ENCODE results near the gene SOD2. TPM values are rescaled to one million over a fixed set of nuclear protein-coding genes. Genes with fewer than 3 reads are reported as not detected.
"Not testable (repeated sequence)": the region's sequence is repeated elsewhere in the genome, so short reads cannot be mapped to it uniquely, and the experiment has no call there.

SOD2 gene
- 267 TPM for polyA plus RNA-seq (2013)

- Histone ChIP-seq H3K4me1 (ENCODE audit: control extremely low read depth in 1 of 4, control insufficient read depth in 4 of 4, insufficient read depth in 4 of 4, low read length in 3 of 4) (peaks cover 23 to 75% (median 38%) of the 10 kb centered on the region in 4 experiments), H3K36me3 (ENCODE audit: control insufficient read depth in 4 of 4, insufficient read depth in 4 of 4, low read length in 3 of 4) (peaks cover 3 to 14% (median 14%) of the 10 kb centered on the region in 4 experiments), H3K4me3 (ENCODE audit: control insufficient read depth in 1 of 7, extremely low read depth in 1 of 7, insufficient read depth in 4 of 7, low read depth in 2 of 7, low read length in 6 of 7) (peak within 1 kb of the TSS; percentile 81 to 94 (median 86)), H3K27me3 (replicated peaks in 2 of 5; ENCODE audit: control insufficient read depth in 4 of 5, insufficient read depth in 5 of 5, low read length in 4 of 5) (no peaks in the 10 kb centered on the region), H3K9me3 (ENCODE audit: control extremely low read depth in 1 of 5, control insufficient read depth in 4 of 5, insufficient read depth in 2 of 5, low read depth in 1 of 5, low read length in 4 of 5) (no peaks in the 10 kb centered on the region), H3K27ac (ENCODE audit: insufficient read depth in 1 of 2, low read depth in 1 of 2, low read length in 2 of 2, poor library complexity in 1 of 2, severe bottlenecking in 2 of 2) (peak within 1 kb of the TSS; percentile 87 to 90)
- POLR2A ChIA-PET: interaction anchor here (0.5 to 4.3 kb wide), 13 partner anchors 12 to 178 kb away, joined by 3 to 46 read pairs (median 3); partner anchors contain the start of genes ACAT2, MRPL18 and WTAP
- DNase-seq: peak; percentile 86 to 95 (median 92)
- CTCF ChIA-PET: interaction anchor here (0.6 to 5.1 kb wide), 9 partner anchors 12 to 304 kb away, joined by 3 to 28 read pairs (median 6); partner anchors contain the start of genes MRPL18 and TCP1
- WGBS (ENCODE audit: insufficient coverage): 0% methylated on average over 39 of the region's 74 CpGs
These were observed at the start of gene SOD2 for GRCh38 chr6:159693128-159693893. TSS of gene SOD2 (minus strand) at chr6:159693241. CDS start at chr6:159693167, 74 bp downstream.

DNA sequence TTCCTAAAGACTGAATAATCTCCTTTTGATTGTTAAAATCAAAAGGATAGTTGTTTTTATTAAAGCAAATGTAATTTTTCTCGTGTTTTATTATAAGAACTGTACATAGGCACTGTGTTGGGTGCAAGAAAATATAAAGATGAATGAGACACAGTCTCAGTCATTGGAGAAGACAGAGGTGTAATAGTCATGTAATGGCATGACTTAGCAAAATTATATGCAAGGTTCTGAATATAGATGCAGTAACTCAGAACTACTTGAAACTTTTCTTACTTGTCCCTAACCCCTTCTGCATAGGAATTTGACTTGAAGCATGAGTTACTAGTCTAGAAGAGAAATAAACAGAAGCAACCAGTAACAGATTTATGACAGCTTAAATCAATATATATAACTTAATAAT is 49.1 kb upstream of the SOD2 start:
- H3K4me1 ChIP-seq (ENCODE audit: control extremely low read depth in 1 of 4, control insufficient read depth in 4 of 4, insufficient read depth in 4 of 4, low read length in 3 of 4): peaks cover 0 to 2% (median 0%) of the 10 kb centered on the region in 4 experiments
- DNase-seq: no peak
- H3K9me3 ChIP-seq (ENCODE audit: control extremely low read depth in 1 of 5, control insufficient read depth in 4 of 5, insufficient read depth in 2 of 5, low read depth in 1 of 5, low read length in 4 of 5): no peaks in the 10 kb centered on the region
- H3K27me3 ChIP-seq (replicated peaks in 2 of 5; ENCODE audit: control insufficient read depth in 4 of 5, insufficient read depth in 5 of 5, low read length in 4 of 5): no peaks in the 10 kb centered on the region
- no peak overlapping the region for H3K27ac ChIP-seq (ENCODE audit: insufficient read depth in 1 of 2, low read depth in 1 of 2, low read length in 2 of 2, poor library complexity in 1 of 2, severe bottlenecking in 2 of 2)
- WGBS (ENCODE audit: insufficient coverage): 100% methylated on average over 1 of the region's 1 CpG
- no peak overlapping the region for H3K4me3 ChIP-seq (ENCODE audit: control insufficient read depth in 1 of 7, extremely low read depth in 1 of 7, insufficient read depth in 4 of 7, low read depth in 2 of 7, low read length in 6 of 7)
- H3K36me3 ChIP-seq (ENCODE audit: control insufficient read depth in 4 of 4, insufficient read depth in 4 of 4, low read length in 3 of 4): peaks cover 14 to 83% (median 52%) of the 10 kb centered on the region in 4 experiments
- ChIA-PET CTCF (interaction anchor here (0.7 to 1.6 kb wide), 6 partner anchors 10 to 37 kb away, joined by 3 to 10 read pairs (median 4); no protein-coding TSS in a partner anchor), POLR2A (interaction anchor here (0.7 to 0.9 kb wide), 2 partner anchors 19 to 43 kb away, joined by 3 to 4 read pairs; no protein-coding TSS in a partner anchor)

DNA sequence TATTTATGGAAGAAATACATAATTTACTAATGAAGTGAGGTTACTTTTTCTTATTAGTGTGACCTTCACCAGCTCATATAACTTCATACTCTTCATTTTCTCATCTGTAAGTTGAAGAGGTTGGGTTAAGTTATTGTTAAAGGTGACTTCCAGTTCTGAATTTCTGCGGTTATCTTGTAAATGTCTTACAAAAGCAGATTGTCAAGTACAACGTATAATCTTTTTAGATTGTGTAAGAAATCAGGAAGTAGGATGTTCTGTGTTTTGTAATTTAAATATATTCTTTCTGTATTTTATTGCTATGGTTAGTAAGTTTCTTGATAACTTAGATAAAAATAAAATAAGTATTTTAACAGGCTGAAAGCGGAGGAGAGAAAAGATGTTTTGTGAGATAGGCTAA is 46.3 kb upstream of the SOD2 start:
- Histone ChIP-seq H3K27me3 (replicated peaks in 2 of 5; ENCODE audit: control insufficient read depth in 4 of 5, insufficient read depth in 5 of 5, low read length in 4 of 5) (no peaks in the 10 kb centered on the region), H3K27ac (ENCODE audit: insufficient read depth in 1 of 2, low read depth in 1 of 2, low read length in 2 of 2, poor library complexity in 1 of 2, severe bottlenecking in 2 of 2) (peak overlapping the region in 1 of 2 experiments; percentile 39), H3K4me3 (ENCODE audit: control insufficient read depth in 1 of 7, extremely low read depth in 1 of 7, insufficient read depth in 4 of 7, low read depth in 2 of 7, low read length in 6 of 7) (no peak overlapping the region), H3K36me3 (ENCODE audit: control insufficient read depth in 4 of 4, insufficient read depth in 4 of 4, low read length in 3 of 4) (peaks cover 6 to 62% (median 35%) of the 10 kb centered on the region in 4 experiments), H3K9me3 (ENCODE audit: control extremely low read depth in 1 of 5, control insufficient read depth in 4 of 5, insufficient read depth in 2 of 5, low read depth in 1 of 5, low read length in 4 of 5) (no peaks in the 10 kb centered on the region), H3K4me1 (ENCODE audit: control extremely low read depth in 1 of 4, control insufficient read depth in 4 of 4, insufficient read depth in 4 of 4, low read length in 3 of 4) (peaks cover 0 to 2% (median 0%) of the 10 kb centered on the region in 4 experiments)
- POLR2A ChIA-PET: interaction anchor here (0.6 kb wide), 2 partner anchors 903 to 1488 kb away, joined by 3 read pairs; no protein-coding TSS in a partner anchor
- WGBS (ENCODE audit: insufficient coverage): no CpG with 5 or more reads among the region's 3 CpGs
- no peak for DNase-seq
- CTCF ChIA-PET: interaction anchor here (1.8 to 3.7 kb wide), 2 partner anchors 10 to 49 kb away, joined by 9 to 28 read pairs; partner anchors contain the start of gene SOD2

GRCh38 chr6:159736908-159737307 is 43.9 kb upstream of the SOD2 start:
- ChIA-PET POLR2A (no interaction called here), CTCF (interaction anchor here (1.0 to 3.7 kb wide), 5 partner anchors 10 to 54 kb away, joined by 3 to 28 read pairs (median 4); partner anchors contain the start of genes MRPL18 and SOD2)
- WGBS (ENCODE audit: insufficient coverage): 80% methylated on average over 6 of the region's 7 CpGs
- peaks cover 2 to 40% (median 22%) of the 10 kb centered on the region in 4 experiments for H3K36me3 ChIP-seq (ENCODE audit: control insufficient read depth in 4 of 4, insufficient read depth in 4 of 4, low read length in 3 of 4)
- no peaks in the 10 kb centered on the region for H3K9me3 ChIP-seq (ENCODE audit: control extremely low read depth in 1 of 5, control insufficient read depth in 4 of 5, insufficient read depth in 2 of 5, low read depth in 1 of 5, low read length in 4 of 5)
- DNase-seq: no peak
- H3K27ac ChIP-seq (ENCODE audit: insufficient read depth in 1 of 2, low read depth in 1 of 2, low read length in 2 of 2, poor library complexity in 1 of 2, severe bottlenecking in 2 of 2): no peak overlapping the region
- H3K4me3 ChIP-seq (ENCODE audit: control insufficient read depth in 1 of 7, extremely low read depth in 1 of 7, insufficient read depth in 4 of 7, low read depth in 2 of 7, low read length in 6 of 7): no peak overlapping the region
- no peaks in the 10 kb centered on the region for H3K27me3 ChIP-seq (replicated peaks in 2 of 5; ENCODE audit: control insufficient read depth in 4 of 5, insufficient read depth in 5 of 5, low read length in 4 of 5)
- peaks cover 0 to 2% (median 0%) of the 10 kb centered on the region in 4 experiments for H3K4me1 ChIP-seq (ENCODE audit: control extremely low read depth in 1 of 4, control insufficient read depth in 4 of 4, insufficient read depth in 4 of 4, low read length in 3 of 4)

DNA sequence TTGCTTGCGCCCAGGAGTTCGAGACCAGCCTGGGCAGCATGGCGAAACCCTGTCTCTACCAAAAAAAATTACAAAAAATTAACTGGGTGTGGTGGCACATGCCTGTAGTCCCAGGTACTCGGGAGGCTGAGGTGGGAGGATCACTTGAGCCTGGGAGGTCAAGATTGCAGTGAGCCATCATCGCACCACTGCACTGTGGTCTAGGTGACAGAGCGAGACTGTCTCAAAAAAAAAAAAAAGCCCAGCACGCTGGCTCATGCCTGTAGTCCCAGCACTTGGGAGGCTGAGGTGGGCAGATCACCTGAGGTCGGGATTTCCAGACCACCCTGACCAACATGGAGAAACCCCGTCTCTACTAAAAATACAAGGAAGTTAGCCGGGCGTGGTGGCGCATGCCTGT is 40.4 kb upstream of the SOD2 start:
- Histone ChIP-seq H3K4me1 (ENCODE audit: control extremely low read depth in 1 of 4, control insufficient read depth in 4 of 4, insufficient read depth in 4 of 4, low read length in 3 of 4) (peaks cover 10 to 23% (median 20%) of the 10 kb centered on the region in 4 experiments), H3K36me3 (ENCODE audit: control insufficient read depth in 4 of 4, insufficient read depth in 4 of 4, low read length in 3 of 4) (peaks cover 3 to 22% (median 11%) of the 10 kb centered on the region in 4 experiments)
- WGBS (ENCODE audit: insufficient coverage): 98% methylated on average over 5 of the region's 12 CpGs
- H3K9me3 ChIP-seq (ENCODE audit: control extremely low read depth in 1 of 5, control insufficient read depth in 4 of 5, insufficient read depth in 2 of 5, low read depth in 1 of 5, low read length in 4 of 5); H3K27me3 ChIP-seq (replicated peaks in 2 of 5; ENCODE audit: control insufficient read depth in 4 of 5, insufficient read depth in 5 of 5, low read length in 4 of 5); H3K4me3 ChIP-seq (ENCODE audit: control insufficient read depth in 1 of 7, extremely low read depth in 1 of 7, insufficient read depth in 4 of 7, low read depth in 2 of 7, low read length in 6 of 7); H3K27ac ChIP-seq (ENCODE audit: insufficient read depth in 1 of 2, low read depth in 1 of 2, low read length in 2 of 2, poor library complexity in 1 of 2, severe bottlenecking in 2 of 2); DNase-seq; POLR2A ChIA-PET: not testable (repeated sequence)
- CTCF ChIA-PET: interaction anchor here (0.8 to 1.9 kb wide), 7 partner anchors 7 to 629 kb away, joined by 3 to 9 read pairs (median 5); no protein-coding TSS in a partner anchor

DNA sequence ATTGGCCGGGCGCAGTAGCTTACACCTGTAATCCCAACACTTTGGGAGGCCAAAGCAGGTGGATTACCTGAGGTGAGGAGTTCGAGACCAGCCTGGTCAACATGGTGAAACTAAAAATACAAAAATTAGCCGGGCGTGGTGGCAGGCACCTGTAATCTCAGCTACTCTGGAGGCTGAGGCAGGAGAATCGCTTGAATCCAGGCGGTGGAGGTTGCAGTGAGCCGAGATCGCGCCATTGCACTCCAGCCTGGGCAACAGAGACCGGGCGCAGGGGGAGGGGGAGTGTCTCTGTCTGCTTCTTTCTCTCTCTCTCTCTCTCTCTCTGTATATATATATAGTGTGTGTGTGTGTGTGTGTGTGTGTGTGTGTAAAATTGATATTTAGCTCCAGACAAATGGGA is 39.5 kb upstream of the SOD2 start:
- H3K4me1 ChIP-seq (ENCODE audit: control extremely low read depth in 1 of 4, control insufficient read depth in 4 of 4, insufficient read depth in 4 of 4, low read length in 3 of 4): peaks cover 10 to 23% (median 20%) of the 10 kb centered on the region in 4 experiments
- H3K36me3 ChIP-seq (ENCODE audit: control insufficient read depth in 4 of 4, insufficient read depth in 4 of 4, low read length in 3 of 4): peaks cover 2 to 17% (median 6%) of the 10 kb centered on the region in 4 experiments
- DNase-seq; H3K9me3 ChIP-seq (ENCODE audit: control extremely low read depth in 1 of 5, control insufficient read depth in 4 of 5, insufficient read depth in 2 of 5, low read depth in 1 of 5, low read length in 4 of 5); H3K27me3 ChIP-seq (replicated peaks in 2 of 5; ENCODE audit: control insufficient read depth in 4 of 5, insufficient read depth in 5 of 5, low read length in 4 of 5); H3K4me3 ChIP-seq (ENCODE audit: control insufficient read depth in 1 of 7, extremely low read depth in 1 of 7, insufficient read depth in 4 of 7, low read depth in 2 of 7, low read length in 6 of 7); H3K27ac ChIP-seq (ENCODE audit: insufficient read depth in 1 of 2, low read depth in 1 of 2, low read length in 2 of 2, poor library complexity in 1 of 2, severe bottlenecking in 2 of 2): not testable (repeated sequence)
- ChIA-PET CTCF (interaction anchor here (0.8 to 1.9 kb wide), 11 partner anchors 9 to 628 kb away, joined by 3 to 9 read pairs (median 5); partner anchors contain the start of genes ACAT2 and SOD2), POLR2A (interaction anchor here (0.6 kb wide), 1 partner anchor 119 kb away, joined by 3 read pairs; no protein-coding TSS in a partner anchor)
- 86% methylated on average over 7 of the region's 12 CpGs for WGBS (ENCODE audit: insufficient coverage)

All from common myeloid progenitor, CD34-positive (primary cell).